Adrenal gland (tissue), 12 donors: ENCODE data around the gene PPP2R5A. TPM values are rescaled to one million over a fixed set of nuclear protein-coding genes. Genes with fewer than 3 reads are reported as not detected.

Experiments
- DNase-seq, 7 donors: peaks; one replicate each; pipeline ENCODE4 v3.0.0-alpha.2; 2019 to 2020
- H3K27ac ChIP-seq, 5 donors: fragments of 200-600 bp; sonication (generic) in 4 of 5; 1 replicate in 3 of 5; 2 replicates in 2 of 5; pipeline versions ENCODE4 v1.5.1 to v1.8.0; 2016 to 2020; ENCODE audit warnings: mild to moderate bottlenecking in 1 of 5
- H3K27me3 ChIP-seq: fragments of 200-600 bp; 2 replicates; pipeline ENCODE4 v1.8.0; 2021
- H3K36me3 ChIP-seq, 2 donors: fragments of 200-600 bp; replicated peaks in 1 of 2; 1 replicate in 1 of 2; 2 replicates in 1 of 2; pipeline versions ENCODE4 v1.5.1 to v1.8.0; 2018 to 2022
- H3K4me1 ChIP-seq, 2 donors: fragments of 200-600 bp; replicated peaks in 1 of 2; 1 replicate in 1 of 2; 2 replicates in 1 of 2; pipeline versions ENCODE4 v1.5.1 to v1.8.0; 2018 to 2021
- H3K4me3 ChIP-seq, 4 donors: fragments of 200-600 bp; sonication (generic) in 3 of 4; one replicate each; pipeline ENCODE4 v1.5.1; 2016 to 2018
- H3K9me3 ChIP-seq, 3 donors: fragments of 200-600 bp; sonication (generic) in 1 of 3; replicated peaks in 1 of 3; 1 replicate in 2 of 3; 2 replicates in 1 of 3; pipeline versions ENCODE4 v1.5.1 to v1.8.0; 2016 to 2021
- CTCF ChIP-seq, 6 experiments: fragments of 450-650 bp in 4 of 6; fragments of 200-600 bp in 2 of 6; sonication (generic) in 1 of 6; IDR thresholded peaks; 1 replicate in 5 of 6; 2 replicates in 1 of 6; pipeline versions ENCODE4 v1.5.1 to v1.8.0; 2016 to 2021; ENCODE audit warnings: antibody characterized with exemption in 6 of 6, mild to moderate bottlenecking in 2 of 6, moderate library complexity in 1 of 6
- POLR2A ChIP-seq, 2 donors: fragments of 450-650 bp; IDR thresholded peaks; one replicate each; pipeline ENCODE4 v1.6.1; 2017; ENCODE audit warnings: antibody characterized with exemption in 2 of 2, mild to moderate bottlenecking in 2 of 2, moderate library complexity in 1 of 2
- WGBS, 4 donors: extraction: QIAGEN DNeasy Blood & Tissue Kit in 2 of 4; methylation state at CpG; one replicate each; pipeline versions ENCODE4 v1.1.5 to v1.1.7; 2013 to 2017; 5-methylcytosine and 5-hydroxymethylcytosine counted together
- intact Hi-C, 2 donors: fragments of 100-400 bp; cut with DNase I; formaldehyde crosslinking; loops; one replicate each; pipeline versions ENCODE4 v1.14.1 to v1.15.0; 2022 to 2023
- polyA plus RNA-seq, 3 donors: library from polyadenylated mRNA; stranded (reverse); fragments of 200-250 nt in 2 of 3; fragments of 350-450 nt in 1 of 3; fragmentation: Illumina TruSeq in 1 of 3; extraction: RNeasy Lipid Tissue Mini Kit (QIAGEN cat#74804) in 1 of 3; gene quantifications; one replicate each; pipeline ENCODE4 v1.2.3, GENCODE V29; 2013 to 2014
- total RNA-seq, 9 donors: library from RNA; depleted of rRNA in 4 of 9; stranded (reverse); fragments of >200 nt in 4 of 9; fragments of 120-200 nt in 1 of 9; fragmentation: NEBNext Ultra II Directional in 1 of 9; extraction: Animal tissue kit (Norgen Biotek cat#: 25700) in 1 of 9; gene quantifications; one replicate each; pipeline versions ENCODE4 v1.1.0 to v1.2.4, GENCODE V29; 2013 to 2023
- donor health status: healthy with polysubstance abuse.
- donor health status: Bipolar disorder and iron deficiency.
- donor health status: DM: yes; HTN: yes; CAD: no.
- donor health status: DM: no; HTN: no; CAD: no.
- donor health status: DM: no; HTN: no; CAD: no.
- donor health status: DM: yes; HTN: yes; CAD: no.

PPP2R5A gene
- total and polyA plus RNA-seq, 12 donors: 11.8 to 27.5 (median 21.1) TPM

GRCh38 chr1:212290608-212291007, 5.4 kb downstream of the PPP2R5A start:
- no peaks in the 10 kb centered on the region for H3K9me3 ChIP-seq
- no peaks in the 10 kb centered on the region for H3K36me3 ChIP-seq
- no peak overlapping the region for H3K27ac ChIP-seq
- DNase-seq: no peak
- H3K4me1 ChIP-seq: peaks cover 8 to 42% of the 10 kb centered on the region in 2 donors
- no peaks in the 10 kb centered on the region for H3K27me3 ChIP-seq
- H3K4me3 ChIP-seq: no peak overlapping the region
- intact Hi-C loops: loop anchor here in 1 of 2 donors (10.0 kb wide), 2 partner anchors 164 to 216 kb away; no protein-coding TSS in a partner anchor
- TF ChIP-seq CTCF (IDR thresholded peaks at IDR 0.05): no peak
- no peak for TF ChIP-seq POLR2A (IDR thresholded peaks at IDR 0.05)

- no peak for TF ChIP-seq POLR2A (IDR thresholded peaks at IDR 0.05)
- peak in 4 of 6 experiments; percentile 41 to 52 (median 46) for TF ChIP-seq CTCF (IDR thresholded peaks at IDR 0.05)
- intact Hi-C loops: loop anchor here in 1 of 2 donors (10.0 kb wide), 2 partner anchors 163 to 217 kb away; no protein-coding TSS in a partner anchor
- Histone ChIP-seq H3K27ac (no peak overlapping the region), H3K27me3 (no peaks in the 10 kb centered on the region), H3K4me1 (peaks cover 8 to 42% of the 10 kb centered on the region in 2 donors), H3K9me3 (no peaks in the 10 kb centered on the region), H3K4me3 (no peak overlapping the region), H3K36me3 (no peaks in the 10 kb centered on the region)
- peak in 1 of 7 donors; percentile 10 for DNase-seq
- WGBS, 4 donors: 63 to 70% (median 67%) methylated on average over 6 of the region's 6 CpGs
These were observed 6.4 kb downstream of the PPP2R5A start for GRCh38 chr1:212291505-212292134.

- Histone ChIP-seq H3K36me3 (no peaks in the 10 kb centered on the region), H3K4me1 (peaks cover 8 to 34% of the 10 kb centered on the region in 2 donors), H3K4me3 (no peak overlapping the region), H3K27ac (no peak overlapping the region), H3K9me3 (no peaks in the 10 kb centered on the region), H3K27me3 (no peaks in the 10 kb centered on the region)
- intact Hi-C loops: loop anchor here in 1 of 2 donors (10.0 kb wide), 2 partner anchors 162 to 218 kb away; no protein-coding TSS in a partner anchor
- TF ChIP-seq POLR2A (IDR thresholded peaks at IDR 0.05): no peak
- no peak for TF ChIP-seq CTCF (IDR thresholded peaks at IDR 0.05)
- no peak for DNase-seq
- 77 to 84% (median 79%) methylated on average over 4 of the region's 4 CpGs for WGBS, 4 donors
These were observed 7.3 kb downstream of the PPP2R5A start for GRCh38 chr1:212292250-212293105.

- Histone ChIP-seq H3K4me3 (no peak overlapping the region), H3K27me3 (no peaks in the 10 kb centered on the region), H3K4me1 (peaks cover 0 to 23% of the 10 kb centered on the region in 2 donors), H3K27ac (no peak overlapping the region), H3K9me3 (no peaks in the 10 kb centered on the region), H3K36me3 (no peaks in the 10 kb centered on the region)
- 74 to 91% (median 85%) methylated on average over 1 of the region's 1 CpG for WGBS, 4 donors
- TF ChIP-seq POLR2A (IDR thresholded peaks at IDR 0.05): no peak
- no peak for TF ChIP-seq CTCF (IDR thresholded peaks at IDR 0.05)
- DNase-seq: no peak
- intact Hi-C loops: loop anchor here in 1 of 2 donors (10.0 kb wide), 2 partner anchors 161 to 219 kb away; no protein-coding TSS in a partner anchor
These were observed 8.4 kb downstream of the PPP2R5A start for GRCh38 chr1:212293579-212293978.
